ENCODE results near the gene KRTAP10-8. TPM values are rescaled to one million over a fixed set of nuclear protein-coding genes. Genes with fewer than 3 reads are reported as not detected.
A peak's percentile ranks its signal among the peaks of the same experiment; 100 is the strongest.
"Not testable (repeated sequence)": the region's sequence is repeated elsewhere in the genome, so short reads cannot be mapped to it uniquely, and the experiment has no call there.

Gene KRTAP10-8
- total RNA-seq, 2 donors from 2014 or later, result not detected

DNA sequence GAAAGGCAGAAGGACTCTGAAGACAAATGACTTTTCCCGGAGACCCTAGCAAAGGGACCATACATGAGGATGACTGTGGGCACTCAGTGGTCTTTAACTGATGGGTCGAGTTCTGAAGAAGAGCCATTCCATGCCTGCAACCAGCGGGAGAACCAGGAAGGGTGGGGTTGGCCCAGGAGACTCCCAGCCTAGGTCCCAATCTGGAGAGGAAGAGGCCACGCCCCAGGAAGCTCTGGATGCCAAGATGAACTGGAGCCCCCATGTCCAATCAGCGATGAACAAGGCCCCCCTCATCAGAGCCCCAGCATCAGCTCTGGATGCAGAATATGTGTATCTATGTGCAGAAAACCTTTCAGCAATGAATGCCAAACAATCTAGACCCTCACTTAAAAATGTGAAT lies 28.9 kb downstream of the KRTAP10-8 start:
- Mint-ChIP-seq H3K4me1 (no peaks in the 10 kb centered on the region), H3K4me3 (no peak overlapping the region), H3K36me3 (ENCODE audit: low read depth) (peaks cover 4% of the 10 kb centered on the region), H3K27me3 (no peaks in the 10 kb centered on the region), H3K27ac (no peak overlapping the region)
- ATAC-seq (no peak), DNase-seq (no peak)
- peaks cover 10% of the 10 kb centered on the region for H3K9me3 ChIP-seq (ENCODE audit: control insufficient read depth, low read length, poor library complexity, severe bottlenecking)

DNA sequence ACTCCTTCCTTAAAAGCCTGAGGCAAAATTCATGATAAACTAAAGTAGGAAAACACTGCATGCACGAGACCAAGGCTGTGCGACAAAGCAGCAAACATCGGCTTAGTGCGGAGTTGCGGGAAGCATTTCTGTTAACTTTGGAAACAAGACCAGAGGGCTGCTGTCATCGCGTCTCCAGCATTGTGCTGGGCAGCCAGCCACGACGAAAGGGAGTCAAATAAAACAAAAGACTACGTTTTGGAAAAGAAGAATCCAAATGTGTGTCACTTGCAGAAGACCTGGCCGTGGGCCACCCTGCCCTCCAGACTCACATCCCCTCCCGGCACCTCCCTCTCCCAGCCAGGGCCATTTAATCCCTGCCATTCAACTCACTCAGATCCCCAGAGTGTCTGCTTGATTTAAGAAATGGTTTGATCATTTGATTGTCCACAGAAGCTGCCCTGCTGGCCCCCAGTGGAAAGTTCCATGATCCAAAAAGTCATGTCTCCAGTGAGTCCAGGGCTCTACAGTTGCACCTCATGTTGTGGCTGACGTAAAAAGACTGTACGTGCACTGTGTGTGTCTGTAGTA lies 31.9 kb downstream of the KRTAP10-8 start:
- DNase-seq, result no peak
- ATAC-seq, result no peak
- no peaks in the 10 kb centered on the region for H3K27me3 Mint-ChIP-seq
- no peaks in the 10 kb centered on the region for H3K4me1 Mint-ChIP-seq
- peaks cover 4% of the 10 kb centered on the region for H3K36me3 Mint-ChIP-seq (ENCODE audit: low read depth)
- H3K4me3 Mint-ChIP-seq, result no peak overlapping the region
- no peak overlapping the region for H3K27ac Mint-ChIP-seq
- peaks cover 10% of the 10 kb centered on the region for H3K9me3 ChIP-seq (ENCODE audit: control insufficient read depth, low read length, poor library complexity, severe bottlenecking)

DNA sequence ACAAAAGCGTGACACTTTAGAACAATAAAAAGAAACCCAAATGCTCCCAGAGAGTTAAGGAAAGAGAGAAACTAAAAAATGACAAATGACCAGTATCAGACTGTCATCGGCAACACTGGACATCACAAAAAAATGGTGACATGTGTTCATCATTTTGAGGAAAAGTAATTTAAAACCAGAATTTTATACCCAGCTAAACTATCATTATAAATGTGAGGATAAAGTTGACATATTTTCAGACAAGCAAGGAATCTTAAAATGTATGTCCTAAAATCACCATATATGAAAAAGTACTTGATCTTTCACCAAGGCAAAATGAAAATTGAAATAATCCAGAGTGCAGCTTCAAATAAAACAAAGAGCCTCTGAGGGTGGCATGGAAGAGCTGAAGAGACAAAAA lies 33.0 kb downstream of the KRTAP10-8 start:
- Mint-ChIP-seq H3K4me3 (no peak overlapping the region), H3K36me3 (ENCODE audit: low read depth) (peaks cover 4% of the 10 kb centered on the region), H3K27ac (no peak overlapping the region), H3K4me1 (no peaks in the 10 kb centered on the region), H3K27me3 (no peaks in the 10 kb centered on the region)
- H3K9me3 ChIP-seq (ENCODE audit: control insufficient read depth, low read length, poor library complexity, severe bottlenecking), result peaks cover 10% of the 10 kb centered on the region
- DNase-seq, result no peak
- ATAC-seq, result no peak

DNA sequence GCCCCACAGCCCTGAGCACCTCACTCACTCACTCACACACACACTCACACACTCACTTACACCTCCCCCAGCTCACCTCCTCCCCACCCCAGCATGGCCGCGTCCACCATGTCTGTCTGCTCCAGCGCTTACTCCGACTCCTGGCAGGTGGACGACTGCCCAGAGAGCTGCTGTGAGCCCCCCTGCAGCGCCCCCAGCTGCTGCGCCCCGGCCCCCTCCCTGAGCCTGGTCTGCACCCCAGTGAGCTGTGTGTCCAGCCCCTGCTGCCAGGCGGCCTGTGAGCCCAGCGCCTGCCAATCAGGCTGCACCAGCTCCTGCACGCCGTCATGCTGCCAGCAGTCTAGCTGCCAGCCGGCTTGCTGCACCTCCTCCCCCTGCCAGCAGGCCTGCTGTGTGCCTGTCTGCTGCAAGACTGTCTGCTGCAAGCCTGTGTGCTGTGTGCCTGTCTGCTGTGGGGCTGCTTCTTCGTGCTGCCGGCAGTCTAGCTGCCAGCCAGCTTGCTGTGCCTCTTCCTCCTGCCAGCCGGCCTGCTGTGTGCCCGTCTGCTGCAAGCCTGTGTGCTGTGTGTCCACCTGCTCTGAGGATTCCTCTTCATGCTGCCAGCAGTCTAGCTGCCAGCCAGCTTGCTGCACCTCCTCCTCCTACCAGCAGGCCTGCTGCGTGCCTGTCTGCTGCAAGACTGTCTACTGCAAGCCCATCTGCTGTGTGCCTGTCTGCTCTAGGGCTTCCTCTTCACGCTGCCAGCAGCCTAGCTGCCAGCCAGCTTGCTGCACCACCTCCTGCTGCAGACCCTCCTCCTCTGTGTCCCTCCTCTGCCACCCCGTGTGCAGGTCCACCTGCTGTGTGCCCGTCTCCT lies 34.7 kb downstream of the KRTAP10-8 start, which contains the start of gene KRTAP10-11:
Gene KRTAP10-11, plus strand, starts transcription at position 49 of the 856 bp plus-strand sequence. Its CDS starts 45 bp downstream, at position 94.
- not testable (repeated sequence) for H3K27ac Mint-ChIP-seq; ATAC-seq; H3K36me3 Mint-ChIP-seq (ENCODE audit: low read depth); H3K27me3 Mint-ChIP-seq; H3K9me3 ChIP-seq (ENCODE audit: control insufficient read depth, low read length, poor library complexity, severe bottlenecking); H3K4me3 Mint-ChIP-seq; DNase-seq; H3K4me1 Mint-ChIP-seq

DNA sequence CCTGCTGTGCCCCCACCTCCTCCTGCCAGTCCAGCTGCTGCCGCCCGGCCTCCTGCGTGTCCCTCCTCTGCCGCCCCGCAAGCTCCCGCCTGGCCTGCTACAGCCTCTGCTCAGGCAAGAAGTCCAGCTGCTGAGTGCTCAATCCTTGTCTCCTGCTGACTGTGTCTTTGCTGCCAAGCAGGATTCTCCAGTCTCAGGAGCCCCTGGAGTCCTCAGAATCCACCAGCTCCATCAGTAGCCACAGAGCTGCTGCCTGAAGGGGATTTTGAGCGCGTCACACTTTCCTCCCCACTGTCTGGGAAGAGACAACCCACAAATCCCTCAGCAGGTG lies 35.3 kb downstream of the KRTAP10-8 start:
- no peak for ATAC-seq
- no peak for DNase-seq
- no peaks in the 10 kb centered on the region for H3K36me3 Mint-ChIP-seq (ENCODE audit: low read depth)
- H3K27me3 Mint-ChIP-seq, result no peaks in the 10 kb centered on the region
- H3K4me3 Mint-ChIP-seq, result no peak overlapping the region
- H3K27ac Mint-ChIP-seq, result no peak overlapping the region
- H3K9me3 ChIP-seq (ENCODE audit: control insufficient read depth, low read length, poor library complexity, severe bottlenecking), result peaks cover 10% of the 10 kb centered on the region
- H3K4me1 Mint-ChIP-seq, result no peaks in the 10 kb centered on the region

DNA sequence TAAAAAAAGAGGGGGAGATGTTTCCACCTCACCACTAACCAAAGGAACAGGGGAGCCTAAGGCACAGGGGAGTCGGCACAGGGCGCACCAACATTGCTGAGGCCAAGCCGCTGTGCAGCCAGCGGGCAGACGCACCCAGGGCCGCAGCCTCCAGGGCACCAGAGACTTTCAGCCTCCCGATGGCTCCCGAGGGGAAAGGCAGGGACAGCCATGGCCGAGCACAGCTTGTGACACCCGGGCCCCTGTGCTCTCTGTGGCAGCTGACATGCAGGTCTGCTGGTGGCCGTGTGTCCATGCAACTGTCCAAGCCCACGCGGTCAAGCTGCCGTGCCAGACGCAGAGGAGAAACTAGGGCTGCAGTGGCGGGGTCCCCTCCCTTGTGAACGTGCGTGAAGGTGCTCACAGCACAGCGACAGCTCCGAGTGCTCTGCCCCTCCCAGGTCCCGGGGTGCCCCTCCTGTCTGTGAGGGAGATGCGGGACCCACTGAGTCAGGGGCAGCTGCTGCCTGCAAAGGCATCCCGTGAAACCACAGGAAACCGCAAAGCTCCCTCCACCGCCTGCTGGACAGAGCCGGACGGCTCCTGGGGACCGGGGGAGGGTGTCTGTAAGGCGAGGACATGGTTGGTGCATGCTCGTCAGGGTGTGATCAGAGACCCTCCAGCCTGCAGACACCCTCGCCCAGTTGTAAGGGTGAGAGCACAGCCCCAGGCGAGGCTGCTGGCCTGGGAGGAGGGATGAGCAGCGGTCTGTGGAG lies 36.9 kb downstream of the KRTAP10-8 start:
- ATAC-seq (no peak), DNase-seq (no peak)
- Mint-ChIP-seq H3K27me3 (no peaks in the 10 kb centered on the region), H3K4me3 (no peak overlapping the region), H3K27ac (no peak overlapping the region), H3K4me1 (peaks cover 4% of the 10 kb centered on the region), H3K36me3 (ENCODE audit: low read depth) (no peaks in the 10 kb centered on the region)
- peaks cover 10% of the 10 kb centered on the region for H3K9me3 ChIP-seq (ENCODE audit: control insufficient read depth, low read length, poor library complexity, severe bottlenecking)

DNA sequence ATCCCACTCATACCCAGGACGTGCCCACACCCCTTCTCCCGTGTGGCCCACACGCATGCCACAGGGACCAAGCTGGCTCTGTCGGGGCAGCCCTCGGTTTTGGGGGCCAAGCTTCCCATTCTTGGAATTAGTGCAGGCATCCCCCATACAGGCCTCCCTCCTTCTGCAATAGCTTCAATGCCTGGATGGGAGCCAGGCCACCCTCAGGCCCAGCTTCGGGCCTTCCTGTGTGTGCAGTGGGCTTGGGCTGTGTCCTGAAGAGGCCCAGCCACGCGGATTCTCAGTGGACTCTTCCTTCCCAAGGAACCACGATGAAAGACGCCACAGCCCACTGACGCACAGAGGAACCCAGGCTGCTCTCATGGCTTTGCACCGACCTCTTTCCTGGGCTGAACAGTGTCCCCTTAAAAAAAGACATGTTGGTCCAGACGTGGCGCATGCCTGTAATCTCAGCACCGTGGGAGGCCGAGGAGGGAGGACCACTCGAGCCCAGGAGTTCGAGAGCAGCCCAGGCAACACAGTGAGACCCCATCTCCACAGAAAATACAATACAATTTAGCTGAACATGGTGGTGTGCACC lies 37.7 kb downstream of the KRTAP10-8 start:
- no peaks in the 10 kb centered on the region for H3K27me3 Mint-ChIP-seq
- DNase-seq (no peak), ATAC-seq (no peak)
- H3K9me3 ChIP-seq (ENCODE audit: control insufficient read depth, low read length, poor library complexity, severe bottlenecking), result peaks cover 6% of the 10 kb centered on the region
- no peaks in the 10 kb centered on the region for H3K36me3 Mint-ChIP-seq (ENCODE audit: low read depth)
- H3K4me1 Mint-ChIP-seq, result peaks cover 13% of the 10 kb centered on the region
- no peak overlapping the region for H3K4me3 Mint-ChIP-seq
- H3K27ac Mint-ChIP-seq, result no peak overlapping the region

DNA sequence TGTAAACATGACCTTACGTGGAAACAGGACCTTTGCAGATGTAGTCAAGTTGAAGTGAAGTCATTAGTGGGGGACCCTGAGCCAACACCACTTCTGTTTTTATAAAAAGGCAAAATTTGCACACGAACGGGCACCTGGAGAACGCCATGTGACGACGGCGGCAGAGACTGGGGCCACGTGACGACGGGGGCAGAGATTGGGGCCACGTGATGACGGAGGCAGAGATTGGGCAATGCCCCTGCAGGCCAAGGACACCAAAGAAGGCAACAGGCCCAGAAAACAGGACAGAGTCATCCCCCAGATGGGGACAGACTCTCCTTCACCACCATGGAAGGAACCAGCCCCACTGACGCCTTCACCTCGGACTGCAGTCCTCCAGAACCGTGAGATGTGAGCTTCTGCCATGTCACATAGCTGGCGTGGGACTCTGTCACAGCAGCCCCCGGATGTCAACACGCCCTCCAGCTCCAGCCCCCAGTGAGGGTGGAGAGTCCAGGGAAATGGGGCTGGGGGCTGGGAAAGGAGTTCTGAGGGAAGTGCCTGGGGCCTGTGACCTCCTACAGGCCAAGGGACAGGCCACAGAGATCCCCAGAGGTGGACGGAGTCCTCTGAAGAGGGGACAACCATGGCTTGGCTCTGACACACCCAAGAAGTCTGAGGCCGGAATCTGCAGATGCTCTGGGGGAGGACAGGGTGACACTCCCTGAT lies 38.5 kb downstream of the KRTAP10-8 start:
- no peaks in the 10 kb centered on the region for H3K36me3 Mint-ChIP-seq (ENCODE audit: low read depth)
- ATAC-seq (no peak), DNase-seq (no peak)

DNA sequence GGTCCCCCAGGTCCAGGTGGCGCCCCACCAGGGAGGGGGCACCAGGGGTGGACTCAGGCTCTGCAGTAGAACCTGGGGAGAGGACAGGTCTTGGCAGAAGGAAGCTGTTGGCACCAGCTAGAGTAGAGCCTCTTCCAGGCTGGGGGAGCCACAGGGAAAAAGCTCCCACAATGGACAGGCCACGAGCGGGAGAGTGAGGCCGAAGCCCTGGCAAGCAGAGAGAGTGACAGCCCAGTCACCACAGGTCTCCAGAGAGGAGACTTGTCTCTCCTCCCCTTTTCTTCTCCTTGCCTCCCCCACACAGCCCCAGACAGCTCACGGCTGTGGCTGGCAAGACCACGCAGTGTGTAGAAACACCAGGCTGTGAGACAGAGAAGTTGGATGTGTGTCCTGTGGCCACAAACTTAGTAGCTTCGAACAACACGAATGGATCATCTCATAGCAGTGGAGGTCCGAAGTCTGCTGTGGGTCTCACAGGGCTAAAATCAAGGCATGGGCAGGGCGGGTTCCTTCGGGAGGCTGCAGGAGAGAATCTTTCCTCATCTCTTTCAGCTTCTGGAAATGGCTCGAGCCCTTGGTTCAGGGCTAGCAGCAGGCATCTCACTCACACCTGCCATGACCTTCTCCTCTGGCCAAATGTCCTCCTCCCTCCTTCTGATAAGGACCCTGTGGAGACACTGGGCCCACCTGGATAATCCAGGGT lies 39.2 kb downstream of the KRTAP10-8 start:
- H3K4me1 Mint-ChIP-seq, result peaks cover 14% of the 10 kb centered on the region
- no peaks in the 10 kb centered on the region for H3K36me3 Mint-ChIP-seq (ENCODE audit: low read depth)
- ATAC-seq, result no peak
- no peak overlapping the region for H3K27ac Mint-ChIP-seq
- DNase-seq, result no peak
- H3K9me3 ChIP-seq (ENCODE audit: control insufficient read depth, low read length, poor library complexity, severe bottlenecking), result no peaks in the 10 kb centered on the region
- no peaks in the 10 kb centered on the region for H3K27me3 Mint-ChIP-seq
- H3K4me3 Mint-ChIP-seq, result no peak overlapping the region

More for the DNA sequence above, 38.5 kb downstream of the KRTAP10-8 start:
- H3K27me3 Mint-ChIP-seq, result no peaks in the 10 kb centered on the region
- peaks cover 14% of the 10 kb centered on the region for H3K4me1 Mint-ChIP-seq
- H3K27ac Mint-ChIP-seq, result no peak overlapping the region
- no peak overlapping the region for H3K4me3 Mint-ChIP-seq
- H3K9me3 ChIP-seq (ENCODE audit: control insufficient read depth, low read length, poor library complexity, severe bottlenecking), result no peaks in the 10 kb centered on the region

DNA sequence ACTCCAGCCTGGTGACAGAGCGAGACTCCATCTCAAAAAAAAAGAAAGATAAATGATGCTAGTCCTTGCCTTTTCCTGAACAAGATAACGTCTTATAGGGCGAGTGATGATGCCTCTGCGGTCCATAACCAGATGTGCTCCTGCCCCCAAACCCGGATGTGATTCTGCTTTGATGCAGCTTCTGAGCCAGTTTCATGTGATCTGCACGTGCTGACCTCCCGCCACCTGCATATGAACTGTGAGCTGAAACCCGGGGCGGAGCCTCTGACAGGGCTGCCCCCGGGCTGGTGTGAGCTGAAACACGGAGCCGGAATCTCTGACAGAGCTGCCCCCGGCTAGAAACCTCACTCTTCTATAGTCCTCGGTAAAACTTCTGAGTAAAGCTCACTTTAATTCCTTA lies 41.2 kb downstream of the KRTAP10-8 start:
- H3K36me3 Mint-ChIP-seq (ENCODE audit: low read depth), result no peaks in the 10 kb centered on the region
- H3K27ac Mint-ChIP-seq, result peak overlapping the region; percentile 83
- DNase-seq, result no peak
- peaks cover 4% of the 10 kb centered on the region for H3K9me3 ChIP-seq (ENCODE audit: control insufficient read depth, low read length, poor library complexity, severe bottlenecking)
- no peak overlapping the region for H3K4me3 Mint-ChIP-seq
- no peak for ATAC-seq
- H3K4me1 Mint-ChIP-seq, result peaks cover 28% of the 10 kb centered on the region
- H3K27me3 Mint-ChIP-seq, result no peaks in the 10 kb centered on the region

DNA sequence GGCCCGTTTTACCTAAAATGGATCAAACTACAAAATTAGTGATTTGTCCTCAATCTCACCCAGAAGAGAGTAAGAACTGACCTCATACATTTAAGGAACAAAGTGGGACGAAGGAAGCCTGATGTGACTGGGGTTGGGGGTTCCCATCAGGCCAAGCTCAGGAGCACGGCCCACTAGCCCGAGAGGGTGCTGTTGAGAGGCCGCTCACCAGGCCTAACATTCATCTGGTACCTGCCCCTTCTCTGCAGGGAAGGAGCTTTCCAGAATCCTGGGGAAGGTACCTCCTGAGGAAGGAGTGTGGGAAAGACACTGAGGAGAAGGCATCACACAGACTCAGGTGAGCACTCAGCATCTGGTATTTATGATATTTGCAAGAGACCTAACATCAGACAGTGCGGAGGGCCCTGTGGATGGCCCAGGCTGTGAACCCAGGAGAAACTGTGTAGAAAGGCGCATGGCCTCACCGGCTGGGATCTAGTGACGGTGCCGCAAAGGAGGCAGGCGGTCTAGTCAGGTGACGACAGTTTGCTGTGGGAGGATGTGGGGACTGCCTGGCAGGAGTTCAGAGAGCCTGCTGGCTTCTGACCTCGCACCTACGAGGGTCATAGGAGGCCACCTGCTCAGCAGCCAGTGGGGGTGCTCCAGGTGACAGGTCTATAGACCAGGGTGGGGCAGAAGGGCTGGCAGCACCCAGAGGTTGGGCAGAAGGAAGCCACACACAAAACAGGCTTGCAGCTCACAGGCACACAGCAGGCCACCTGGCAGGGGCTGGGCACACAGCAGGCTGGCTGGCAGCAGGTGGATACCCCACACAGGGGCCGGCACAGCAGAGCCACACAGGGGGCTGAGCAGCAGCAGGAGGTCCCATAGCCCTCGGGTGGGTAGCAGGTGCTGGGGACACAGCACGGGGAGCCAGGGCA lies 42.0 kb downstream of the KRTAP10-8 start:
- Mint-ChIP-seq H3K4me1 (peaks cover 36% of the 10 kb centered on the region), H3K36me3 (ENCODE audit: low read depth) (no peaks in the 10 kb centered on the region), H3K27ac (peak overlapping the region; percentile 83), H3K27me3 (no peaks in the 10 kb centered on the region), H3K4me3 (peak overlapping the region; percentile 63)
- DNase-seq (peak in 2 of 3 donors; percentile 49 to 55), ATAC-seq (peak; percentile 70)
- peaks cover 4% of the 10 kb centered on the region for H3K9me3 ChIP-seq (ENCODE audit: control insufficient read depth, low read length, poor library complexity, severe bottlenecking)
